Gastroesophageal sphincter (tissue), 3 donors: ENCODE measurements around the gene SCNN1A.

Experiments
- CTCF ChIP-seq, 4 experiments: fragments of 200-600 bp in 2 of 4; fragments of 450-650 bp in 2 of 4; sonication (generic) in 1 of 4; IDR thresholded peaks; one replicate each; pipeline ENCODE4 v1.5.1; 2017 to 2019; ENCODE audit warnings: antibody characterized with exemption in 4 of 4, mild to moderate bottlenecking in 2 of 4, moderate library complexity in 2 of 4
- POLR2A ChIP-seq, 2 donors: fragments of 450-650 bp; IDR thresholded peaks; one replicate each; pipeline ENCODE4 v1.6.1; 2017; ENCODE audit warnings: antibody characterized with exemption in 2 of 2, mild to moderate bottlenecking in 2 of 2, moderate library complexity in 1 of 2
- POLR2AphosphoS5 ChIP-seq: sonication (generic); formaldehyde crosslinking; IDR thresholded peaks from one replicate; pipeline ENCODE4 v1.6.1; 2017; ENCODE audit warnings: antibody characterized with exemption

DNA sequence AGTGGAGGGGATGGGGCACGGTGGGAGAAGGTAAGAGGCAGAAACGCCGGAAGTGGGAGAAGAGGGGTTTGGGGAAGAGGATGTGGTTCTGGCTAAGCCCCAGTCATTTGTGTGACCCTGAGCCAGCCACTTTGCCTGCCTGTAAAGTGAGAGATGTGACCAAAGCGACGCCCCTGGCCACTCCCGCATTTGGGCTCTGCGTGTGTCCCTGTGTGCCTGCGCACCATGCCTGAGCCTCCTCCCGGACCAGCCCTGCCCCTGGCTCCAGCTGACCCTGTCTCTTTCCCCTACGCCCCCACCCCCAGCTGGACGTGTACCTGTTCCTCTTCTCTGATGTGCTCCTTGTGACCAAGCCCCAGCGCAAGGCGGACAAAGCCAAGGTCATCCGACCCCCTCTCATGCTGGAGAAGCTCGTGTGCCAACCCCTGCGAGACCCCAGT, 56.9 kb downstream of the SCNN1A start:
- TF ChIP-seq CTCF (IDR thresholded peaks at IDR 0.05) (no peak), POLR2A (IDR thresholded peaks at IDR 0.05) (no peak), POLR2AphosphoS5 (no peak)
